Measurements from ENCODE around the gene GRIP1.

GRIP1 gene

DNA sequence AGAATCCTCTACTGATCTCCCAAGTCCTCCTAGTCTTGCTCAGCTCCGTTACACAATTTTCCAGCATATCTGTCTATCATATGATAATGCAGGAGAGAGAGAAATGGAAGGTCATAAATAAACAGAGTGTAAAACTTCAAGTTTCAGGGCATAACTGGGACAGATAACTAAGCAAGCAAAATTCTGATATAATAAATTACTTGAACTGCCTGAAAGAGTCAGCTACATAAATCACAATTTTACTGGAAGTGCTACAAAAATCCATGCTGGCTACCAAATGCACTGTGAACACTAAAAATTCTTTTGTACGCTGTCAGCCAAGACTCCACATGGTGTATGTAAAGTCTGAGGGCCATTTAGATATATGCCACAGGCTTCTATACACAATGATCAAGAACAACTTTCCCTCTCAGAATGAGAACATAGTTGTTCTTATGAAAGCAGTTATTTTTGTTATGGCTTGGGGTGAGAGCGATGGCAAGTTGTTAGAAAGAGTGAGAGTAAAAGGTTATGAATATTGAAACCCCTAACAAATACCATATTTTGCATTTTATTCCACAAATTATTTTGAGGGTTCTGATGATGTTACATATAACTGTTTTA, 41.1 kb downstream of the GRIP1 start:
- no peak for DNase-seq

DNA sequence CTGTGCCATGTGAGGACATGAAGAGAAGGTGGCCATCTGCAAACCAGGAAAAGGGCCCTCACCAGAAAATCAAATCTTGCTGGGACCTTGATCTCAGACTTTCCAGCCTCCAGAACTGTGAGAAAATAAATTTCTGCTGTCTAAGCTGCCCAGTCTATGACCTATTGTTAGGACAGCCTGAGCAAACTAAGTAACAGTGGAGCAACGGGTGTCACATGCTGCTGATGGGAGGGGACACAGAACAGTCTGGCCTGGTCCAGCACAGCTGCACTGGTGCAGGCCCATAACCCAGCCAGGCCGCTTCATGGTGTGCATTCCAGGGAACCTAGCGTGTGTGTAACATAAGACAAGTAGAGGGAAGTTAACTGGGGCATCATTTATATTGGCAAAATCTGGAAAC, 42.1 kb downstream of the GRIP1 start:
- DNase-seq, result no peak

DNA sequence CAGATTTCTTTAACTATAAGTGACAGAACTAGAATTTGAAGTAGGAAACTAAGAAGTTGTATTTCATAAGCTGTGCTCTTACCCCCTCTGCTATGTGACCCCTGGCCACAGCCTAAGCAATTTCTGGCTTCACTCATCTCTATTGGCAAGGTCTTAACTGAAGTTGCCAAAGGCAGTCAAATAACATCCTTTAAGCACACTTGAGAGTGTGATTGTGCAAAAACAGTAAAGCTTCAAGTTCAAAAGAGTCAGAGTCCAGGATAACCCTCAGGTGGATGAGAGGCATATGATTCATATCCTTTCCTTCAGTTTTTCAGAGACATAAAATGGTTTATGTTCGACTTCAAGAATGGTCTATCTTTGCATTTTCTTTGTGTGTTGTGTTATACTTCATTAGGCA, 45.2 kb downstream of the GRIP1 start:
- no peak for DNase-seq

DNA sequence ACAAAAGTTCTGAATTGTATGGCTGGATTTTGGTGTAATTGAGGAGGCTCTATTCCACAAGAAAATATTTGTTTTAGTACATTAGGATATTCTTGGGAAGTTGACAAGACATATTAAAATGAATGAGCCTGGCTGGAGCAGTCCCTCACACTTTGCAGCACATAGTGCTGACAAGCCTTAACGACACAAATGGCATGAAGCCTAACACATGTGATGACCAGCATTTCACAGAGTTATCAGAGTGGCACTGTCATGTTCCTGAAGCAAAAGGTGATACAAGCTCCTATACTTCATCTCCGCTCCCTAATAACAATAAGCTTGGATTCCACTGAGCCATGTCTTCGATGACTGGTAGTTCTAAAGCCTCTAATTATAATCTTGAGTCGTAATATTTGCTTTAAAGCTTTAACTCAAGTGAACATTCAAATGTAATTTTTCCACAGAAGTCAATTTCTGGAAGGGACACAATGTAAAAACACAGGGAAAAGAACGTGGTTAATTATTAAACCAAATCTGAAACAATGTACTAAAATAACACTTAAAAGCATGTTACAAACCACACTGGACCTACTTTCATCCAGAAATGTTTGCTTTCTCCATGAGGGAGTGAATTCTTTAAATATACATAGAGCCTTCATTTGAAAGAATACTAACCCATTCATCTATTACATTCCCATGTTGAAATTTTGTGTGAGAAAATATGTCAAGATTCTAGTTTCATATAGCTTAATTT, 49.6 kb downstream of the GRIP1 start:
- no peak for DNase-seq

DNA sequence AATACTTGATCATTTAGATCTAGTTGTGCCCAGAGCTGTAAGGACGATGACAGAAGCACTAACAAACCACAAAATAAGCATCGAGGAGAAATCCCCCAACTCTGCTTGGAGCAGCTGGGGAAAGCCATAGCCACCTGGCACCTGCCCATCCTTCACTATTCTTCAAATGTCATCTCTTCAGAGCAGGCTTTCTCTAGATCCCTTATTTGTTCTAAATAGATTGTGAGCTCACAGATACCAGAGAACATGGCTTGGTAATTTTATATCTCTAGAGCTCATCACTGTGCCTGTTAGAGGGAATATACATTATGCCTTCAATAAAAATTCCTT, 50.9 kb downstream of the GRIP1 start:
- DNase-seq, result no peak

DNA sequence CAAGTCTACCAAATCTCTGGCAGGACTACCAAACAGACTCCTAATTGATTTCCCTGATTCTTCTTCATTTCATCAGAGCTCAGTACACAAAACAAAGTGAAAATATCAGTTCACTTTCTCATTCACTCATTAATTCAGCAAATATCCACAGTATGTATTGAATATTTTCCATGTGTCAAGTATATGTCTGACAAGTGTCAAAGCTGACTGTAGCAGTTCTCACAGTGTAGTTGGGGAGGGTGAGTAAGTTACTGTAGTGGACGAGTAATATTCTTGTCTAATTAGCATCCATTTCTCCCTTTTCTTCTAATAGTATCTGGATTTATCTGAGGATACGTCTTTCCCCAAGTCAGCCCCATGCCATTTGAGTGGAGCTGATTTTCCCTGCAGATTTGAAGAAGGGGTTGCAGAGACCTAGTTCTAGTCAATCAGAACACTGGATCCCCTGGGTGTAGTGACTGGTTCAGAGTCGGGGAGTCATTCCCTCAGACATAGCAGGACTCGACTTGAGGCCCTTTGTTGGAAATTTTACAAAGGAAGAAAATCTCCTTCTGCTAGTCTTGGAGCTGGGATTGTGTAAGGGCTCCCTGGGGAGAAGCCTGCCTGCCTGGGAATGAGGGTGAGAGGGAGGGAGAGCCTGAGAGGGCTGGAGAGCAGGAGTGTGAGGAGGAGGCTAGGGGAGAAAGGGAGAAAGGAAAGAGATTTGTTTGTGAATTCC, 51.4 kb downstream of the GRIP1 start:
- no peak for DNase-seq

DNA sequence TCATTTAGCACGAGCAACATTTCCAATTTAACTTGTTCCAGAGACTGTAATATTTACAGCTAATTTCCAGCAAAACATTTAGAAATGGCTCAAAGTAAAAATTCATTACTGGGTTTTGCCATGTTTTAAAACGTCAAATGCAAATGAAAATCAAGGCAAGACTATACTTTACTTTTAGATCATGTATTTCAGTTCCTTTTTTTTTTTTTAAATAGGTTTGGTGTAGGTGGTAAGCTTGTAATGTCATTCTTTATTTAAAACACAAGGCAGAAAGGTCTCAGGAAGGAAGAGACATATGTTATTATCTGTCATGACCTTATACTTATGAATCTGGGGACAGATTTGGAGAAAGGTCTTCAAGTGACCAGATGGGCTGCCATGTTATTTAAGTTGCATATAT, 54.1 kb downstream of the GRIP1 start:
- no peak for DNase-seq

DNA sequence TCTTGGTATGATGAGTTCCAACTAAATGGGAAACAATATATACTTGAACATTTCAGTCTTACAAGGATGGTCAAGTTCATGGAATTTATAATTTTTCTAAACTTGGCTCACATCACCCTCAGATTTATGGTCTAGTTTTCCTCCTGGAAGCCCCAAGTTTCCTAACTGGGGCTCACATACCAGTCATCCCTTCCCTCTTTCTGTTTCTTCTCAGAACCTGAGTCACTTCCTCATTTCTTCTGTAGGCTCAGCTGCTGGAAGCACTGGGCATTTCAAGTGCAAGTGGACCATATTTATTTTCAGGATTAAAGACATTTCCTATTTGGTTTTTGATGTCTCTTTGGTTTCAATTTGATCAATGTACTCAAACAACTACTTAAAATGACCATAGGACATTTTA, 55.4 kb downstream of the GRIP1 start:
- no peak for DNase-seq

DNA sequence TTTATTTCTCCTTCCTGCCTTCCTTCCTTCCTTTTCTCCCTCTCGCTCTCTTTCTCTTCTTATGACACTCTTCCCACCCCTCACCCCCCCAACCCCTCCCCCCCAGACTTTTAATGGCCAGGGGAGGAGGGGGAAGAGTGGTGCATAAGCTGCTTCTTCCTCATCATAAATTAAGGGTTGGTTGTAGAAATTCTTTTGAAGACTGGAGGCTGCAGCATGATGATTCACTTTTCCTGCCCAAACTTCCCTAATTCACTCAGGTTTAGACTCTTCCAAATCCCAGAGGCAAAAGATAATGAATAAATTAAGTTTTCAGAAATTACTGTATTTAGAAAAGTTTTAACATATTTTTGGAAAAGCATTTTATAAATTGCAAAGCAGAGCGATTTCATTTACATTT, 58.2 kb downstream of the GRIP1 start:
- DNase-seq, result no peak

DNA sequence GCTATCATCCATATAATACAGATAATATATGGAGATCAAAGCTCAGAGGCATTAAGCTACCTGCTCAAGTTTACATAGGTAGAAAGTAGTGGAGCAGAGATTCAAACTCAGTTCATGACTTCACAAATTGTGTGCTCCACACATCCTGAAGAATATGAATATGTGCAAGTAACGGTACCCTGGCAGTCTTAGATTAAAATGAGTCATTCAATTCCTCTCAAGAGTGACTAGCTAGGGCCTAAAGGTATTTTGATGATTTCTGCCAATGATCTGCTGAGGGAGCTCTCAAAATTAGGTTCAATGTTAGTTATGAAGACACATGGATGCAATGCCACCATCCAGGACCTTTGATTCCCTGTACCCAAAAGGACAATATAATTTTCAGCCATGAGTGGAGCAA, 58.9 kb downstream of the GRIP1 start:
- no peak for DNase-seq

DNA sequence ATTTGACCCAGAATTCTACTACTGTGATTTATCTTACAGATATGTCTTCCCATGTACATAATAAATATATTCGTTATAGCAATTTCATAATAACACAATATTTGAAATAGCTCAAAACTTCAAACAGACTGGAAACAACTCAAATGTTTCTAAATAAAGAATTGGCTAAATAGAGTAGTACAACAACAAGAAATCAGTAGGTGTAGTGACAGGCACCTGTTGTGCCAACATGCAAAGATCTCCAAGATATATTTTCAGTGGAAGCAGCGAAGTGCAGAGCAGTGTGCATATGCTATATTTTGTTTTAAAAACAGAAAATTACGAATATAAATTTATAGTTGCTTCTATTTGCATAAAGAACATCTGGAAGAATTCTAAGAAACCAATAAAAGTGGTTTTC, 60.9 kb downstream of the GRIP1 start:
- no peak for DNase-seq

DNA sequence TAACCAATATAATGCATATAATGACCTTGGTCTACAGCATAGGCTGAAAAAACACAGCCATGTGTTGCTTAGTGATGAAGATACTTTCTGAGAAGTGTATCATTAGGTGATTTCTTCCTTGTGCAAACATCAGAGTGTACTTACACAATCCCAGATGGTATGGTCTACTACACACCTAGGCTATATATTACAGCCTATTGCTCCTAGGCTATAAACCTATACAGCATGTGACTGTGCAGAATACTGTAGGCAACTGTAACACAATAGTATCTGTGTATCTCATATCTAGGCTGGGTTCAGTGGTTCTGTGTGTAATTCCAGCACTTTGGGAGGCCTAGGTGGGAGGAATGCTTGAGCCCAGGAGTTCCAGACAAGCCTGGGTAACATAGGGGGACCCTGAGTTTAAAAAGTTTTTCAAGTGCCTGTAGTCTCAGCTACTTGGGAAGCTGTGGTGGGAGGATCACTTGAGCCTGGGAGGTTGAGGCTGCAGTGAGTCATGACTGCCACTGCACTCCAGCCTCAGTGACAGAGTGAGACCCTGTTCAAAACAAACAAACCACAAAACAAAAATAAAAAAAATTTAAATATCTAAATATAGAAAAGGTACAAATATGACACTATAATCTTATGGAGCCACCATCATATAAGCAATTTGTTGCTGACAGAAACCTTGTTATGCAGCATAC, 66.6 kb downstream of the GRIP1 start:
- DNase-seq, result no peak

DNA sequence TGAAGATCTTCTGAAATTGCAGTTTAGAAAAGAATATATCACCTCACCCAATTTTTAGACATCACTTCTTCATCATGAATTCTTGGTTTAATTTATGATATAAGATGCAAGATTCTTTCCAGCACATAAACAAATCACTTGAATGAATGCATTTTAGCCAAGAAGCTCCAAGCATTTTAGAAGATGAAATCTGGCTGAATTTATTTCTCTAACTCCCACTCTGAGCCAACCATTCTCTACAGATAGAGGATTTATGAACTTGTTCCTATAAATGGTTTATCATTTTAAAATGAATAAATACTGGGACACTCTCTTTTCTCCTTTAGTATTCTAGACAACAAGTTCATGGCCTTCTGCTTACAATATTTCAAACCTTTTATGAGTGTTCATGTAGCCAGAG, 71.7 kb downstream of the GRIP1 start:
- no peak for DNase-seq

DNA sequence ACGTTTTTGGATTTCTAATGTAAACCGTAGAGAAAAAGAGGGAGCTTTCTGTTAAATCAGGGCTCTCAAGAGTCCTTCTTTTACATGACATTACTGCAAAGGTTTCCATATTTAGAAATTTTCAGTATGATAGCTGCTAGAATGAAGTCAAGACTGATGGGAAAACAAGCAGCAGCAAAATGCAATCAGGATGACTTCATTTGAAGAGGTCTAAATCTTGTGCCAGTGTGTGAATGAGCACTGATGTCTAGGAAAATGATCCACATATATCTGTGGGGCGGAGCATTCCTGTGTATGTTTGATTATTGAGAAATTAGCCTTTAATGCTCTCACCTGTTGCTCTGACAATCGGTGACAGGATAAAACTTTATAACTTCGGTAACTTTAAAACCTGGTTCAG, 73.6 kb downstream of the GRIP1 start:
- no peak for DNase-seq

DNA sequence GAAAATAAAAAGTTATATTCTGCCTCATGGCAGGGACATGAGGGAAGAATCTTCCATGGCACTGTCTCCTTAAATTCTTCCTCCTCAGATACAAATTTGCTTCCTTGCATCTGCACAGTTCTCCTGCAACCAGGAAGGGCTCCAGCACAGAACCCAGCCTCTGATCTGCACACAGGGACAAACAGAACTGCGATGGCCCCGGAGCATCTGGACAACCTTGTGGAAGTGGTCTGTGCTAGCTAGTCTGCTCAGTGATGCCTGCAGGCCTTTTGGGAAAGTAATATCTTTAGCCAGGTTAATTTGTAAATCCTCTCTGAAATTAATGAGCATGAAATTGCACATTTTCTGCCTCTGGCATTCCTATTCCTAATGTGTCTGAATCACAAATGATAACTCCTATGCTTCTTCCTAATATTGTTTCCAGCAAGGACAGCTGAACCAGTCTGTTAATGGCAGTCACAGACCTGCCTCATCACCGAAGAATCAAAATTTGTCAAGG, 74.8 kb downstream of the GRIP1 start:
- DNase-seq, result no peak

DNA sequence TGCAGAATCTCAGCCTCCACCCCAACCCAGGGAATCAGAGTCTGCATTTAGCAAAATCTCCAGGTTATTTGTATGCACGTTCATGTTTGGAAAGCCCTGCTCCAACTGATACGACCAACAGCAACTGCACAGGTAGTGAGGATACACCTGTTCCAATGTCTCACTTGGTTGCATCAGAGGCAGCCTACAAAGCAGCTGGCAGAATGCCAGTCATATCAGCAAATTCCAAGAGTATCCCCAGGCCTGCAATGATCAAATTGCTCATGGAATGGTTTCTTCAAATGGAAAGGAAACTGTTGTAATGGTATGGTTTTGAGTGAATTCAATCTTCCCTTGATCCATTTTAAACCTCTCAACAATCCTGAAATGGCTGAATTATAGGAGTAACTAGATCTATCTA, 75.4 kb downstream of the GRIP1 start:
- DNase-seq, result no peak

DNA sequence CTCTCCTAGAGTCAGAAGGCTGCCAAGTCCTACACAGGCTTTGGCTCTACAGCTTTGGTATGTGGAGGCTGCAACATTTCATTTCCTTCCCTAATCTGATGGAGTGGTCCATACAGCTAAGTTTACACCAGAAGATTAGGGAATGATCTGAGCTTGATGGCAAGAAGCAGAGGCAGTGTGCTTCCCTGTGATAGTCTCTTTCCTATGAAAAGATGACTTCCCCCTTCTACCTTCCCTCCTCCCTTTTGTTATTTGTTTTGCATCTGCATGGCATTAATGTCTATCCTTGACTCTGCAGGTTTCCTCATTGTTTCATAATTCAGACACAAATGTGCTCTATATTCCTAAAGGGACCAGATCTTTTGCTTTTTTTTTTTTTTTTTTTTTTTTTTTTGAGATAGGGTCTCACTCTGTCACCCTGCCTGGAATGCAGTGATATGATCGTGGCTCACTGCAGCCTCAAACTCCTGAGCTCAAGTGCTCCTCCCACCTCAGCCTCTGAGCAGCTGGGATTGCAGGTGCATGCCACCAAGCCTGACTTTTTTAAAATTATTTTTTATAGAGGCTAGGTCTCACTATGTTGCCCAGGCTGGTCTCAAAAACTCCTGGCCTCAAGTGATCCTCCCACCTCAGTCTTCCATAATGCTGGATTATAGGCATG, 76.3 kb downstream of the GRIP1 start:
- DNase-seq, result no peak

DNA sequence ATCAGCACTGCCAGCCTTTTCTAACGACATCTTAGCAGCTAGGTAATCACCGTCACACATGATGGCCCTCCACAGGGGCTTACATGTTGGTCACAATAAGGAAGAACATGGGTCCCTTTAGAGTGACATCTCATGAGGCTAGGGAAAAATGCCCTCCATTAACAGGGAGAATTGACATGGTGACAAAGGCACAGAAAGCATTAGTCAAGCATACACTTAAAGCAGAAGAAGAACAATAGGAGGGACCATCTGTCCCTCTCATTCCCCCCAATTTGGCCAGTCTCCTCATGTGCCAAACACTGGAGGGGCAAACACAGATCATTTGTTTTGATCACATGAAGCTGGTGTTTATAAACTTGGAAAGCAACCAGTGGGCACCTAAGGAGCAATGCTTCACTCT, 78.0 kb downstream of the GRIP1 start:
- no peak for DNase-seq

DNA sequence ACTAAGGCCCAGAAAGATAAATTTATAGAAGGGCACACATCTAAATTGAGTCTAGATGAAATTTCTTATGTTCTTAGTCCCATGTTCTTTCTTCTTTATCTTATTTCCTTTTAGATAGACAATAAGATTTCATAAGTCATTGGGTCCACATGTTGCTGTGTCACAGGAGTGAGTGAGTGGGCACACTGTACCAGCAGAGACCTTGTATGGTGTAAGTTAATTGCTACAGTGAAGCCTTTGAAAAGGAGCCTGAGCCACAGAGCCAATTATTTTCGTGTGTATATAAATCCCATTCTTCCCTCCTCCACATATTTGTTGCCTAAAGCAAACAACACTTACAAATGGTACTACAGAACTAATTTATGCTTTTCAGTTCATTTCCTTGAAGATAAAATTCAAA, 79.1 kb downstream of the GRIP1 start:
- no peak for DNase-seq

DNA sequence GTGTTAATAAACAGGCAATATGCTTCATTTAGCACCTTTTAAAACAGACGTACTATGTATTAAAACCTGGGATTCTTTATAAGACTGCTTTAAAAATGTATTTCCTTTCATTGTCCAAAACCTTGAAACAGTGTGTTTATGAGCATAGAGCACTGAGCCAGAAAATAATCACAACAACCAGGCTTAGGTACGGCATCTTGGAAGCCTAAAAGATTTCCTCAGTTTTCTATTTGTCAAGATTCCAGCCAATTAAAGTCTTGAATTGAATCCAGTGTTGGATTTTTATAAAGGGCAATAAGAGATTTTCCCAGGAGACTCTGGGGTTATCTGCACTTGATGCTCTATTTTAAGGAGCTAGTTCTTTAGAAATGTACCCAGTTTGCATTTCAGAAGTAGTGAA, 80.3 kb downstream of the GRIP1 start:
- DNase-seq, result no peak

DNA sequence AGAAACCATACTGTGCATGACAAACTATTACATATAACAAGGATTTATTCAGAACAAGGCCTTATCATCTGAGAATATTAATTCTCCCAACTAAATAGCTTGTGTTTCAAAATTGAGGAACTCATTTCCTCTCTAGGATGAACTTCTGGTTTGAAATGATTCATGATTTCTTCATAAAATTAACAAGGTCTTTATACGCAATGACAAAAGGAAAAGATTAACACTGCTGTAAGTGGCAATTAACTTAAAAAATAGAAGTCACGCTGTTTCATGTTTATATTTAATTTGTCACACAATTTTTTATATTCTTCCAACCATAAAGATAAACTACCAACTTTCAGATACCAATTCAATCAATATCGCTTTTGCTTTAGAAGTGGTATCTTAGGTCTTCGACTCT, 80.8 kb downstream of the GRIP1 start:
- DNase-seq, result no peak

DNA sequence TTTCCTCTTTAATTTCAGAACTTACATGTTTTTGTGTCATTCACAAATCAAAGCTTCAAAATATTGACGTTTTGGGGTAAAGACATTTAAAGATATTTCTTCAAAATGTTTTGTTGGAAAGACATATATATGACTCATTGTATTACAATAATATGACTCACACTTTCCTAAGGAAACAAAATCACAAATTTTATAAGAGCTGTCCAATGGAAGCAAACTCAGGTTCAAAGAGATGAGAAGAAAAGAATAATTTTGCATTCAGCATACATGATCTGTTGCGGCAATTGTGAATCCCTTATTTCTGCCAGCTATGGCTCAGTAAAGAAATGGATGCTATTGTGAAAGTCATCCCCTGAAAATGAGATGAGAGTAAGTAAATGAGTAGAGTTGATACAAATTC, 82.7 kb downstream of the GRIP1 start:
- no peak for DNase-seq

DNA sequence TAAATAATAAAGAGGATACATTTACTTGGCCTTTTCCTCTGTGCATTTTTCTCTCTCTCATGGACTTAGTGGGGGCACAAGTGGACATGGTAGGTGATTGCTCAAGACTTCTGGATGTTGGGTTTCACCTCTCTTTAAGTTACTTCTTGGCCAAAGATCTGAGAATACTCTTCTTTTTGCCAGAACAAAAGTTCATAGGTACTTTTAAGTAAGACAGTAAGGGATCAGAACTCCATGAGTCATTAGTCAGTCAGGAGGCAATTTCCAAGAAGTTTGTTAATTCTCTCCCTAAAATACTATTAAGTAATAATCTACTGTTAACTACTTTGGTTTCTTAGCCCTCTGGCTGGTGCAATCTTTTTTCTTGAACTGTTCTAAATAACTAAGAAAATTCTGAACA, 84.2 kb downstream of the GRIP1 start:
- no peak for DNase-seq
